Measurements from ENCODE around the gene MTUS2. TPM values are rescaled to one million over a fixed set of nuclear protein-coding genes. Genes with fewer than 3 reads are reported as not detected.

MTUS2 gene
- total and polyA plus RNA-seq, 2 of the 8 experiments (the other 6 are each of a cell fraction or from before 2014, with no cell fraction given), result 0.18 to 0.80 TPM

DNA sequence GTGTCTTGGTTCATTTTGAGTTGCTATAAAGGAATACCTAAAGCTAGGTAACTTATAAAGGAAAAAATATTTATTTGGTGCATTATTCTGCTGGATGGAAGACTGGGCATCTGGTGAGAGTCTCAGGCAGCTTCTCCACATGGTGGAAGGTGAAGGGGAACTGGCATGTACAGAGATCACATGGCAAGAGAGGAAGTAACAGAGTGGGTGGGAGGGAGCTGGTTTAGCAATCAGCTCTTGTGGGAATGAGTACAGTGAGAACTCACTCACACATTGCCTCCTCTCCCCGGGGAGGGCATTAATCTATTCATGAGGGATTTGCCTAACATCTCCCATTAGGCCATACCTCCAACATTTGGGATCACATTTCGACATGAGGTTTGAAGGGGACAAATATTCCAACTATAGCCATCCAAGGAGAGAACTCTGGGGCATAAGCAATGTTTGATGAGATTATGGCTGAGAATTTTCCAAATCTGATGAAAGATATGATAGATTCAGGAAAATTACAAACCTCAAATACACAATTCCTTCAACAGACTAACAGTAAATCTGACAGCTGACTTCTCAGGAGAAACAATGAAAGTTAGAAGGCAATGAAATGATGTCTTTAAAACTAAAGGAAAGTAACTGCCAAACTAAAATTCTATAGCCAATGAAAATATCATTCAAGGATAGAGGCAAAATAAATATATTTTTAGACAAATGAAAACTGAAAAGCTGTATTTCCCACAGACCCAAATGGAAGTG is 52.5 kb downstream of the MTUS2 start:
- Histone ChIP-seq H2AK5ac (ENCODE audit: low read depth, low read length) (no peak overlapping the region), H2BK15ac (ENCODE audit: low read length) (no peak overlapping the region), H3K79me2 (ENCODE audit: control insufficient read depth in 1 of 2, insufficient read depth in 2 of 2, low read length in 2 of 2) (no peaks in the 10 kb centered on the region), H2AFZ (ENCODE audit: low read length) (no peak overlapping the region), H4K20me1 (replicated peaks in 1 of 2; ENCODE audit: control insufficient read depth in 1 of 2, insufficient read depth in 2 of 2, low read length in 2 of 2) (no peaks in the 10 kb centered on the region), H3K23ac (ENCODE audit: insufficient read length) (no peak overlapping the region), H2BK120ac (replicated peaks; ENCODE audit: low read depth, low read length) (no peak overlapping the region), H3K23me2 (ENCODE audit: low read depth, low read length) (no peaks in the 10 kb centered on the region), H3K4me2 (ENCODE audit: insufficient read depth in 1 of 2, low read depth in 2 of 2, low read length in 2 of 2) (no peak overlapping the region), H3K14ac (ENCODE audit: insufficient read length) (no peak overlapping the region), H3K4ac (replicated peaks; ENCODE audit: insufficient read length, low read depth, low read length) (no peak overlapping the region), H2BK5ac (ENCODE audit: low read depth, low read length) (no peak overlapping the region), H3K27me3 (replicated peaks in 1 of 4; ENCODE audit: control insufficient read depth in 3 of 4, extremely low read depth in 1 of 4, insufficient read depth in 3 of 4, low read length in 3 of 4) (no peaks in the 10 kb centered on the region), H2BK20ac (ENCODE audit: low read length) (no peak overlapping the region), H3K4me1 (replicated peaks in 1 of 4; ENCODE audit: control insufficient read depth in 3 of 4, insufficient read depth in 4 of 4, low read length in 3 of 4) (no peaks in the 10 kb centered on the region), H3K56ac (replicated peaks; ENCODE audit: insufficient read length, low read depth, low read length) (no peak overlapping the region), H3K9me3 (ENCODE audit: insufficient read depth in 2 of 2, low read depth in 1 of 2, low read length in 1 of 2) (peaks cover 13 to 17% of the 10 kb centered on the region in 2 experiments), H3K79me1 (ENCODE audit: low read depth, low read length) (no peaks in the 10 kb centered on the region), H3K18ac (ENCODE audit: extremely low read depth, low read length) (no peak overlapping the region), H4K8ac (ENCODE audit: extremely low read depth, insufficient read depth, low read length) (no peak overlapping the region), H3K27ac (ENCODE audit: low read depth, low read length) (no peak overlapping the region), H3K9ac (replicated peaks in 1 of 4; ENCODE audit: extremely low read depth in 1 of 4, low read depth in 3 of 4, low read length in 3 of 4) (no peak overlapping the region), H3K36me3 (ENCODE audit: control insufficient read depth in 2 of 4, insufficient read depth in 4 of 4, low read length in 3 of 4) (no peaks in the 10 kb centered on the region; a peak in 1 of 8 replicates), H3K4me3 (ENCODE audit: extremely low read depth in 1 of 4, insufficient read depth in 2 of 4, low read depth in 3 of 4, low read length in 4 of 4) (no peak overlapping the region), H2BK12ac (ENCODE audit: low read depth, low read length) (no peak overlapping the region), H4K91ac (replicated peaks; ENCODE audit: insufficient read length, low read length) (no peak overlapping the region), H4K5ac (ENCODE audit: insufficient read length, low read depth, low read length) (no peak overlapping the region)
- CTCF ChIA-PET (ENCODE audit: partially characterized antibody), result no interaction called here
- 83% methylated on average over 2 of the region's 2 CpGs; no CpG with 5 or more reads in 1 of the 2 experiments for WGBS, 2 experiments (ENCODE audit: extremely low coverage in 1 of 2, insufficient coverage in 1 of 2, insufficient read length in 1 of 2, insufficient replicate concordance in 2 of 2, low coverage in 1 of 2, low lambda C conversion rate in 2 of 2, missing lambda C conversion rate in 1 of 2)
- FAIRE-seq, result no peak
- POLR2A ChIA-PET (ENCODE audit: partially characterized antibody), result no interaction called here
- DNase-seq (ENCODE audit: low read depth in 1 of 2, low spot score in 2 of 2), result no peak
- no peak for TF ChIP-seq CBX5 (IDR thresholded peaks at IDR 0.05; ENCODE audit: low read depth, low read length)
- no peak for TF ChIP-seq KDM4A (IDR thresholded peaks at IDR 0.05; ENCODE audit: low read depth, low read length, severe bottlenecking)
- no peak for TF ChIP-seq EZH2 (IDR thresholded peaks at IDR 0.05; ENCODE audit: low read depth, low read length, severe bottlenecking)
- TF ChIP-seq BACH1 (IDR thresholded peaks at IDR 0.05; ENCODE audit: low read length), result no peak
- no peak for TF ChIP-seq RFX5 (IDR thresholded peaks at IDR 0.05; ENCODE audit: borderline replicate concordance, low read depth, low read length)
- TF ChIP-seq KDM1A (IDR thresholded peaks at IDR 0.05; ENCODE audit: borderline replicate concordance, low read length), result no peak
- no peak for TF ChIP-seq EP300 (IDR thresholded peaks at IDR 0.05; ENCODE audit: borderline replicate concordance in 1 of 2, low read depth in 2 of 2, low read length in 2 of 2)
- TF ChIP-seq CEBPB (IDR thresholded peaks at IDR 0.05; ENCODE audit: low read depth, low read length), result no peak
- no peak for TF ChIP-seq CHD2 (IDR thresholded peaks at IDR 0.05; ENCODE audit: low read length)
- no peak for TF ChIP-seq HDAC2 (IDR thresholded peaks at IDR 0.05; ENCODE audit: borderline replicate concordance in 1 of 2, low read depth in 2 of 2, low read length in 2 of 2)
- TF ChIP-seq KDM5A (IDR thresholded peaks at IDR 0.05; ENCODE audit: low read length), result no peak
